Left ventricle myocardium superior (tissue), 1 donor: ENCODE data around the gene GNLY. TPM values are rescaled to one million over a fixed set of nuclear protein-coding genes. Genes with fewer than 3 reads are reported as not detected.

ENCODE experiments used
- ATAC-seq: fragments of 200-7000 bp; cut with Tn5 transposase; one replicate; pipeline ENCODE4 v1.9.1; 2020; ENCODE audit warnings: mild to moderate bottlenecking, moderate library complexity
- DNase-seq: peaks from one replicate; pipeline ENCODE4 v3.0.0-alpha.2; 2020
- intact Hi-C: fragments of 100-400 bp; cut with micrococcal nuclease; formaldehyde crosslinking; loops from one replicate; pipeline ENCODE4 v1.11.0; 2022
- total RNA-seq: library from RNA; stranded (reverse); fragmentation: NEBNext Ultra II Directional; extraction: Animal tissue kit (Norgen Biotek cat#: 25700); gene quantifications from one replicate; pipeline ENCODE4 v1.2.1, GENCODE V29; 2021
- donor health status: DM: no; HTN: yes; CAD: no; lungs with severe emphysema.

The GNLY gene
- total RNA-seq, 1 donor from 2014 or later: 2.3 TPM

DNA sequence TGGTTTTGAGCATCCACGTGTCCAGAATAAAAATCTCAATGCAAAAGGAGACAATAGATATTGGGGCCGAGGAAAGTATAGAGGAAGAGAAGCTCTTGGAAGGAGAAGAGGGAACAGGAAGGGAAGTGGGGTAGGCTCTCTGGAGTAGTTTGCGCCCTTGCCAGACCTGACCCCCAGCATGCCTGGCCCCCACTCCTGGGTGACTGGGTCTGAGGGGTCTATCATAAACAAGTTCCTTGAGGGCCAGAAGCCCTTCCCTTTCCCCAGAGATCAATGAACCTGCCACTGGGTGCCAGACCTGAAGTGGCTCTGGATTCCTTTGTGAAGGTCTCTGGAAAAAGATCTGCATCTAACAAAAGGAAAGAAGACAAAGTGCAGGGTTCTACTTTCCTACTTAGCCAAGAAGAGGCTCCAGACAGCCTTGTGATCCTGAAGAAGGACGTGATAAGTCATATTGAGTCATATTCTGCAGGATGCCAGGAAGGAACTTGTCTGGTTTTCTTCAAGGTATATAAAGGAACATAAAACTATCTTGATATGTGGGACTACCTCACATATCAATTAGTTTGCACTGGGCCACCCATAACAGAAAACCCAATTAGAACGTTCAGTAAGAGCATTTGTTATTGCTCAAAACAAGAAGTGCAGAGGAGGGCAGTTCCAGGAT, 40.9 kb downstream of the GNLY start:
- intact Hi-C loops: no loop called here
- no peak for ATAC-seq
- no peak for DNase-seq

DNA sequence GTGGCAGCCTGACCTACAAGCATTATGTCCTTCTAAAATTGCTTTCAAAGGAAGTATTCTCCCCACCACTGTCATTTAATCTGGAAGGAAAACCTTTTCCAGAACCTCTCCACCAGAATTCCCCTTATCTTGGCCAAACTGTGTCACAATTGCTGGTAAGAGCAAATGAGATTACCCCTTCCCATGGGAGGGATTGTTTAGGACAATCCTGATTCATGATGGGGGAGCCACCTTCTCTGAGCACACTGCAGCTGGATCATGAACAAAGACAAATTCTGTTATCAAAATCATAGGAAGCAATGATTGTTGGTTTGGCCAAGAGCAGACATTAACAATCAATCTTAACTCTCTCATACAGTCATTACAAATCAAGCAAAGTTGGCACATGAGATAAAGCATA, 41.5 kb downstream of the GNLY start:
- no peak for DNase-seq
- intact Hi-C loops: no loop called here
- no peak for ATAC-seq

DNA sequence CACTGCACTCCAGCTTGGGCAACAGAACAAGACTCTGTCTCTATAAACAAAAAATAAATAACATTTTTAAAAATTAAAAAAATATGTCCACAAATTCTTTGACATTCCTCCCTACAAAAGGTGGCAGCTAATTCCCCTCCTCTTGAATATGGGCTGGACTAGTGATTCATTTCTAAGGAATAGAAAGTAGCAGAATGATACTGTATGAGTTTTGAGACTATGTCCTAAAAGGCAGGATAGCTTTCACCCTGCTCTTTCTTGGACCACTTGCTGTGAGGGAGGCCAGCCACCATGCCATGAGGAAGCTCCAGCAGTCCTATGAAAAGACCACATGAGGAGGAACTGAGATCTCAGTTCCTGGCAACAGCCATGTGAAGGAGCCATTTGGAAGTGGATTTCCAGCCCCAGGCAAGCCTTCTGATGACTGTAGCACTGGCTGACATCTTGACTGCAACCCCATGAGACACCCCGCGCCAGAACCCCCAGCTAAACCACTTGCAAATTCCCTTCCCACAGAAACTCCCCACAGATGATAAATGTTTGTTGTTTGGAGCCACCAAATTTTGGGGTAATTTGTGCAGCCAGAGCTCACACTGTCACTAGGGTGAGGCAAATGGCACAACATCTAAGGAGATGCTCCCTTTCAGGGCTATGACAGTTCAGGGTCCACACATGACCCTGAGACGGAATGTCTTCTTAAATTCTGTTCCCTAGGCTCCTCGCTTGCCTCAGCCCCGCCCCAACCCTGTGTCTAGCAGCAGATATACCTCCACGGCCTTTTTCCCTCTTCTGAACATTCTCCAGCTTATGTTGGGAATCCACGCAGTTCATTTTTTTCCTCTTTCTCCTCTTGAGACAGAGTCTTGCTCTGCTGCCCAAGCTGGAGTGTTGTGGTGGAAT, 42.5 kb downstream of the GNLY start:
- intact Hi-C loops: no loop called here
- DNase-seq (no peak), ATAC-seq (no peak)

DNA sequence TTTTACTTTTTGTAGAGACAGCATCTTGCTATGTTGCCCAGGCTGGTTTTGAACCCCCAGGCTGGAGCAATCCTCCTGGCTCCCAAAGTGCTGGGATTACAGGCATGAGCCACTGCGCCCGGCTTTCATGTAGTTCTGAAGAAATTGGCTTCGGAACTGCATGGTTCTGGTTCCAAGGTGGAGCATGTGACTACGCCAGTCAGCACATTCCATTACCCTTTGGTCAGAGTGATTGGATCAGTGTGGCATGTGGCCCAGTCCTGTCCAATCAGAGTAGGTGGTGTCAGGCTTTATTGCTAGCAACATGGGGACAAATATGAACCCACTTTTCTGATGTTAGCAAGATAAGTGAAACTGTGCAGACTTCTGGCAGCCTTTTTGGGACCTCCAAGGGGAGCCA, 43.3 kb downstream of the GNLY start:
- intact Hi-C loops: no loop called here
- ATAC-seq (peak; percentile 63), DNase-seq (peak; percentile 67)

DNA sequence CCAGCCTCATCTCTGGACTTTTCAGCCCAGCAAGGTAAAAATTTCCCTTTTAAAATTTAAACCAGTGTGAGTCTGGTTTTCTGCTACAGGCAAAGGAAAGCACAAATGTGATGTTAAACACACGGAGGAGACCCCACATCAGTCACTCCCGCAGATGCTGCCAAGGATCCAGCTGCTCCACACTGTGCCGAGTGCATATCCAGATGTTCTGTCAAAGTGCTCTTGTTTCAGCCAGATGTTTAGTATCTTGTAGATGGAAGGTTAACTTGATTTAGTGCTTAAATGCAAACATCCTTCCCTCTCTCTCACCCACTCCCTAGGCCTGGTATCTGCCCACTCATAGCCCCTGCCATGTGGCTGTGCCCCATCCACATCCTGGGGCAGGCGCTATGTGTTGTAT, 43.8 kb downstream of the GNLY start:
- ATAC-seq (peak; percentile 6), DNase-seq (peak; percentile 65)
- intact Hi-C loops: no loop called here

DNA sequence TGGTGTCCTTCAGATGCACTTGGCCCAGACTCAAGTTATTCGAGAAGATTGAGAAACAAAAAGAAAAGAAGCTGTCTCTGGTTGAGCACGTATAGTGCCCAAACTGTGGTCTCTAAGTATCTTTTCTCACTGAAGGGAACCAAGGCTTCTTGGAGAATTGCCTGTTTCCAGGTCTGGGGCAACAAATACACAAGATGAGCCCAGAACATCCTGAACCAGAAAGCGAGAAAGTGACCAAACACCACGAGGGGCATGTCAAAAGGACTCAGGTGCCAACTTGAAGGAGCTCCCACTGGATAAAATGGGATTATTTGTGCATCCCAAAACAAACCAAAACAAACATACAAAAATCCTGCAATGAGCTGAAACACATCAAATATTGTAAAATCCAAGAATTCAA, 46.0 kb downstream of the GNLY start:
- intact Hi-C loops: no loop called here
- ATAC-seq (no peak), DNase-seq (no peak)

DNA sequence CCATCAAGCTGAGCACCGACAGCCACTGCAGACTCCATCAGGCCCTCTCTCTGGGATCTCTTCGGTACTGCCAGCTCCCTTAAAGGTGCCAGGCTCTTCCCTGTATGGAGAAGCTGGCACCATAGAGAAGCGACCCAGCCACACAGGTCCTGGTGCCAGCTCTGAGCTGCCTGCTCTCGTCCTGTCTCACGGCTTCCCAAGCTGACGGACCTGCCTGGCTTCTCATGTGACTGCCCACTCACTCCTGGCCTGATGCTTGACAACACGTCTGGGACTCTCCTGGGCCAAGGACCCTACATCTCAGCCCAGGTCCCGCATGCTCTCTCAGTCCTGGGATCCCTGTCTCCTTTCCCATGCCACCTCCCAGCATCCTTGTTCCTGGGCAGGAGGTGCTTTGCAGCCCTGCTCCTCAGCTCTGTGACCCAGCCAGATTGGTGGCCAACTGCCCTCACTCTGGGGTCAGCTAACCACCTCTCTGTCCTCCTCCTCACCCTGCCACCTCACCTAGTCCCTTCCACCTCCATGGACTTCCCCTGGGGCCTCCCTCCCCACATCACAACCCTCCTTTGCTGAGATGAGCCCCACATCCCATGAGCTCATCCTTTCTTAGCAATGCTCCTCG, 47.2 kb downstream of the GNLY start:
- intact Hi-C loops: no loop called here
- peak; percentile 56 for ATAC-seq
- peak; percentile 80 for DNase-seq

DNA sequence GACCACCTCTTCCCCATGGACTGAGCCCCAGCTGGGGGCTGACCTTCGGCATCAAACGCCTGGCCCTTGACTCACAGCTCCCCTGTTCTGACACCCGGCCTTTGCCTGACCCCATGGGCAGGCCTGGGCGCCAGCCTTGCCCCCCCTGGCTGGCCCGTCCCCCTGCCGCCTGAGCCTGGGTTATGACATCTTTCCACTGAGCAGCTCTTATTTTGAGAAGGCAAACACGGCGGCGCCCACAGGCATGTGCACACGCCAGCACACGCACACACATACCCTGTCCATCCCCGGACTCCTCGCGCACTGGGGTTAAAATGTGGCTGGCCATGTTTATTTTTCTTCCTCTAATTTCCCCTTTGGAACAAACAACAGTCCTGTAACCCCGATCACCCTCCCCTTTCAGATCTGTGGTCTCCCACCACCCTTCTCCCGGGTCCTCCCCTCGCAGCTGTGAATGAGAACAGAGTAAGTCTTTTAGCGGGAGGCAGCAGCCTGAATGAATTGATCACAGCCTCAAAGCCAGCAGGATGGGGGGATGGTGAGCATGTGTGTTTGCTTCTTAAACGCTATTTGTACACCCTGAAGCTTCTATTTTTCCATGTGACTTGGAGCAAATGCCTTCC, 47.8 kb downstream of the GNLY start:
- ATAC-seq (peak; percentile 46), DNase-seq (peak; percentile 74)
- intact Hi-C loops: no loop called here

DNA sequence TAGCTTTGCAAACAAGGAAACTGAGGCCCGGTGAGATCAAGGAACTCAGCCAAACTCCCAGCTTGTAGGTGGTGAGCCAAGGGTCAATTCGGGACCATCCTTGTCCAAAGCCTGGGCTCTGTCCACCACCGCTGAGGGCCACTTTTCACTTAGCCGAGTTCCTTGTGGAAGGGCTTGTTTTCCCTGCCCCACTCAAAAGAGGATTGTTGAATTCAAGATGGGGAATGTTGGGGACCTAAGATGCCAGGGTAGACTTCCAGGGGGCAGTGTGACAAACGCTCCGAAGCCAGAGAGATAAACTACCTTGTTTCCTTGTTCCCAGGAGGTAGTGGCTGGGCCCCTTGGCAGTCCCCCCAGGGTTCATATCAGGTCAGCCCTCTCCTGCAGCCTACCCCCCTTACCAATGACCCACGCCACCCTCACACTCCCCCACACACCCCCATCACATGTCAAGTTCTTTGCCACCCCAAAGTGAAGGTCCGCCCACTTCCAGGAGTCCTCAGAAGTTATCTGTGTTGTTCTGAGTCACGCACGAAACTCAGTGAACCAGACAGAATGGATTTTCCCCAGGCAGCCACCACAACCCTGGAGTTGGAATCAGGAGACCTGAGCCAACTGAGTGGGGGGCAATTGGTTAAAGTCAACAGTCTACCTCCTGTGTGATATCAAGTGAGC, 49.3 kb downstream of the GNLY start:
- intact Hi-C loops: no loop called here
- peak; percentile 1 for ATAC-seq
- no peak for DNase-seq

DNA sequence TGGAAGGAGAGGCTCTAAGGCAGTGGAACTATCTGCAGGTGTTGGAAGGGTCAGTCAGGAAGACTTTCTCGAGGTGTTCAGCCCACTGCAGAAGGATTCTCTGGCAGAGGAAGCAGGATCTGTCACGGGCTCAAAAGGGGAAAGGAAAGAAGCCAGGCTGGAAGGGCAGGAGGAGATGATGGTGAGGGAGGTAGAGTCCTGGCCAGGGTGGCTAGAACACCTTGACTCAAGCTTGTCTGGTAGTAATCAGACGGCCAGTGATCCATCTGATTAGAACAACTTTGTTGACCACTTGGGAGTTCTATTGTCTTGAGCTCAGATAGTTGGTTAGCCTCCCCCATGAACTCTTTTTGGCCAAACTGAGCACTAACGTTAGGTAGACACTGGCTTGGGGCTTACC, 49.9 kb downstream of the GNLY start:
- intact Hi-C loops: no loop called here
- ATAC-seq (no peak), DNase-seq (no peak)

DNA sequence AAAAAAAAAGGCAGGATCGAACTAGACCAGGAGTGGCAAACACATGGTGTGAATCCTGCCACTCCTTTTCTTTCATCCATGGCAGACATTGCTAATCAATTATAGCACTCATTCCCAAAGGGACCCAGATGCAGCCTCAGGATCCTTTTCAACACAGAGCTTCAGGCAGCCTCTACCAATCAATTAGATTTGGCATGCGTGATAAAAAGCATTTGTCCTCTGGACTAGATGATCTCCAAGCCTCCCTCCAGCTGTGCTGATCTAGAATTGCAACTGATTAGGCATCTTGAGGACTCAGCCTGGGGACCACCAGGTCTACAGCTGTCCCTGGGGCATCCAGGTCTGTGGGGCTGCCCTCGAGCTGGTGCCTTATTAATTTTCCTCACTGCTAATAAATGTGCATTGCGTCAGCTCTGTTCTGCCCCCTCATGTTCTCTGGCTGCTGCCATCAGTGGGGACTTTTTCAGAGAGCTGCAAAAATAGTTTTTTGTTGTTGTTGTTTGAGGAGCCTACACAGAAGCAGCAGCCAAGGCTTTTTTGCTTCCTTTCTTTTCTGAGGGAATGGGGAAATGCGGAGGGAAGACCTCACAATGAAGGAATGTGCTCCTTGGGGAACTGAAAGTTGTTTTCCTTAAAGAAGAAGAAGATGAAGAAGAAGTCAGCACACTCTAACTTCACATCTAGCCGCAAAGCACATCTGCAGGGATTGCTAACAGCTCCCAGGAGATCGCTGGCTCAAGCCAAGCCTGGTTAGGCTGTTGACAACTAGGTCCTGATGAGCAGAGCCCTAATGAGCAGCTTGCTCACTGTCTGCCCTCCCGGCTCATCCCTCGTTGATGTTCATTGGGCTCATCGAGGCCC, 50.8 kb downstream of the GNLY start:
- intact Hi-C loops: no loop called here
- ATAC-seq (peak; percentile 21), DNase-seq (peak; percentile 74)

DNA sequence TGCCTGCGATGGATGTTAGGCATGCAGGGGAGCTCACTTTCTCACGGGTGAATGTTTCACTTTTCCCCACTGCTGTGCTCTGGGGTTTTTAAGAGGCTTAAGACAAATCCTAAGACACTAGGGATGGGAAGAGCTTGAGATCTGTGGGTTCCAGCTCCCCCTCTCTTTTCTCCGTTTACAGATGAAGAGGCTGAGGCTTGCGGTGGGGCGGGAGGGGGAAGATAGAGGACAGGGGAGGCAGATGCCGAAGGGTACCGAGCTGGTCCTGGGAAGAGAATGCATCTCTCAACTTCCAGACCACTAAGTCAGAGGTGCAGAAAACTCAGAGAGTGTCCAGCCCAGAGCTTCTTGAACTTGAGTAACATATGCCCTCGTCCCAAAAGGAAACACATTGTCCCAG, 51.5 kb downstream of the GNLY start:
- intact Hi-C loops: no loop called here
- DNase-seq: no peak
- no peak for ATAC-seq

DNA sequence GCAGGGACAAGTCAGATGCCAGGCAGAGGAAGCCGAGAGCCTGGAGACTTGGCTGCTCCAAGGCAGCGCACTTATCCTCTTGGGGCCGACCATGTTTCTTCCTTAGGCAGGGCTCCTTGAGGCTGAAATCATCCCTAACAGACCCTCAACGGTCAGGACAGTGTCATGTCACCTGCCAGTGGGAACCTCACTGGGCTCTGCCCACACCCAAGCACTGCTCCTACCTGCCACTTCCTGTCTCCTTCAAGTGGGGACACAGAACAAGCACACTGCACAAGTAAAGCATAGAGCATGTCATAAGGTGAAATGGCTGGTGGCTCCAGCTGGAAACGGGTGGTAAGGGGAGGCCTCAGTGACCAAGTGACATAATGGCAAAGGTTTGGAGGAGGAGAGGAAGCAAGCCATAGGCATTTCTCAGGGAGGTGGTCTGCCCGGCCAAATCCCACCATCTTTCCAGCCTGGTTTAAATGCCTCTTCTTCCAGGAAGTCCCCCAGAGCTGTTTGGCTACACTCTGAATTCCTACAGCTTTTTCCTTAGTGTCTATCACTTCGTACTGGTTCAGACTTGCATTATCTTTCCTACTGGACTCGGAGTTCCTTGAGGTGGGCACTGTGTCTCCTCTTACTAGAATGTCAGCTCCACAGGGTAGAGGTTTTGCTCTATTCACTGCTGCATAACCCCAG, 52.3 kb downstream of the GNLY start:
- no peak for ATAC-seq
- intact Hi-C loops: no loop called here
- DNase-seq: no peak

DNA sequence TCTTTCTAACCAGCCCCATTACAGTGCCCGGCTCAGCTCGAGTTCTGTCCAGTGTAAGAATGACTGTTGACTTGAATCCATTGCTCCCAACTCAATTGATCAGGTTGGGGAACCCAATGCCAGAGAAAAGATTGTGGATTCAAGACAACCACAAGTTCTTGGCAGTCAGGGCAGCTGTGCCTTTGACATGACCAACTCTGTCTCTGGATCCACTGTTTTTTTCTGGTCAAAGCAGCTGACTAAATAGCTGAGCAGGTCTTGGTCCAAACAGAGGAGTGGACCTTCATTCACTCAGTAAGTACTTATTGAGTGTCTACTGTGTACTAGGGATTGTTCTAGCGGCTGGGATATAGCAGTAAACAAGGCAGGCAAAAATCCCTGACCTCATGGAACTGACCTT, 53.3 kb downstream of the GNLY start:
- no peak for DNase-seq
- intact Hi-C loops: no loop called here

DNA sequence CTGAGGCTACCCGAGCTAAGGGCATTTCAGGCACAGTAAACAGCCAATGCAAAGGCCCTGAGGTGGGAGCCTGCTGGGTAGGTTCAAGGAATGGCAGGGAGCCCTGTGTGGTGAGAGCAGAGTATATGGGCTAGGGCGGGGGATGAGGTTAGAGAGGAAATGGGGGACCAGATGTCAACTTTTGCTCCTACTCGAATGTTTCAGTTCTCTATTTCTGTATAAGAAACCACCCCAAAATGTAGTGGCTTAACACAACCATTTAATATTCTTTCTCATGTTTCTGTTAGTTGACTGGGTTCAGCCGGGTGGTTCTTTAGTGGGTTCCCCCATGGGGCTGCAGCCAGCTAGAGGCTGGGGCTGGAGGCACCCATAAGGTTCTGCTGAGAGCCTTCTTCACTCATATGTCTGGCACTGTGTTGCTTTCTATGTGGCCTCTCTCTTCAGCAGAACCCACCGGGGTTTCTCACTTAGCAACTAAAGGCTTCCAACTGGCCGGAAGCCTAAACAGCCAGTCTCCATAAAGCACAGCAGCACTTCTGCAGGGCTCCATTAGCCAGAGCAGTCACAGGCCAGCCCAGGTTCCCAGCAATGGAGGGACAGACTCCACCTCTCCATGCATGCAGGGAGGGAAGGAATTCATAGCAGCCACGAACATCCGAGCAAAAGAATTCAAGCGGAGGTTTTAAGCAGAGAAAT, 54.0 kb downstream of the GNLY start:
- ATAC-seq (no peak), DNase-seq (peak; percentile 21)
- intact Hi-C loops: no loop called here

More for the DNA sequence above, 53.3 kb downstream of the GNLY start:
- ATAC-seq: no peak
